GM23338 (cell line): Measurements from ENCODE around the gene CYP4F2. TPM values are rescaled to one million over a fixed set of nuclear protein-coding genes. Genes with fewer than 3 reads are reported as not detected.

Experiments used
- ATAC-seq: fragments of 200-7000 bp; cut with Tn5 transposase; 3 replicates; pipeline ENCODE4 v1.9.1; 2020
- DNase-seq: peaks from one replicate; pipeline ENCODE4 v3.0.0-alpha.2; 2015; ENCODE audit warnings: low spot score
- H2AFZ ChIP-seq: fragments of 200-600 bp; sonication (generic); 2 replicates; pipeline ENCODE4 v1.8.0; 2016; ENCODE audit warnings: antibody characterized with exemption, mild to moderate bottlenecking, moderate library complexity
- H3F3A ChIP-seq: fragments of 200-600 bp; sonication (generic); replicated peaks from 2 replicates; pipeline ENCODE4 v1.8.0; 2017; ENCODE audit warnings: antibody characterized with exemption, mixed run types, low read depth
- H3K27ac ChIP-seq: fragments of 200-600 bp; sonication (generic); 2 replicates; pipeline ENCODE4 v1.6.1; 2016; ENCODE audit warnings: low read depth
- H3K27me3 ChIP-seq: fragments of 200-600 bp; sonication (generic); 2 replicates; pipeline ENCODE4 v1.8.0; 2016; ENCODE audit warnings: mild to moderate bottlenecking, mixed run types, moderate library complexity; ENCODE audit not compliant: insufficient read depth
- H3K36me3 ChIP-seq: fragments of 200-600 bp; sonication (generic); 2 replicates; pipeline ENCODE4 v1.8.0; 2016; ENCODE audit warnings: mild to moderate bottlenecking; ENCODE audit not compliant: insufficient read depth
- H3K4me1 ChIP-seq: fragments of 200-600 bp; sonication (generic); 2 replicates; pipeline ENCODE4 v1.8.0; 2016; ENCODE audit warnings: mild to moderate bottlenecking, moderate library complexity; ENCODE audit not compliant: insufficient read depth
- H3K4me2 ChIP-seq: fragments of 200-600 bp; sonication (generic); 2 replicates; pipeline ENCODE4 v1.7.1; 2017; ENCODE audit warnings: mixed run types
- H3K4me3 ChIP-seq: fragments of 200-600 bp; sonication (generic); 2 replicates; pipeline ENCODE4 v1.6.1; 2016; ENCODE audit warnings: mixed run types
- H3K79me2 ChIP-seq: fragments of 200-600 bp; sonication (generic); replicated peaks from 2 replicates; pipeline ENCODE4 v1.8.0; 2017; ENCODE audit warnings: mild to moderate bottlenecking; ENCODE audit not compliant: insufficient read depth
- H3K9me2 ChIP-seq: fragments of 200-600 bp; sonication (generic); 2 replicates; pipeline ENCODE4 v1.8.0; 2017; ENCODE audit not compliant: insufficient read depth
- H4K20me1 ChIP-seq: fragments of 200-600 bp; sonication (generic); replicated peaks from 2 replicates; pipeline ENCODE4 v1.8.0; 2017; ENCODE audit warnings: mild to moderate bottlenecking; ENCODE audit not compliant: insufficient read depth
- H3K27ac Mint-ChIP-seq: 2 replicates; pipeline ENCODE4 v1.8.0; 2020; ENCODE audit warnings: inconsistent platforms, mild to moderate bottlenecking, moderate library complexity, mixed read lengths
- H3K27me3 Mint-ChIP-seq: 3 replicates; pipeline ENCODE4 v1.8.0; 2022; ENCODE audit warnings: low read depth, mild to moderate bottlenecking, moderate library complexity, mixed read lengths, inconsistent platforms; ENCODE audit not compliant: insufficient read depth, poor library complexity
- H3K36me3 Mint-ChIP-seq: 3 replicates; pipeline ENCODE4 v1.8.0; 2021; ENCODE audit warnings: low read depth, mild to moderate bottlenecking, inconsistent platforms, moderate library complexity, mixed read lengths
- H3K4me1 Mint-ChIP-seq: 3 replicates; pipeline ENCODE4 v1.8.0; 2020; ENCODE audit warnings: mild to moderate bottlenecking, inconsistent platforms, mixed read lengths
- H3K4me3 Mint-ChIP-seq: 3 replicates; pipeline ENCODE4 v1.8.0; 2021; ENCODE audit warnings: moderate library complexity, mild to moderate bottlenecking, inconsistent platforms, mixed read lengths
- H3K9me3 Mint-ChIP-seq: 3 replicates; pipeline ENCODE4 v1.8.0; 2020; ENCODE audit warnings: moderate library complexity, mild to moderate bottlenecking, inconsistent platforms, mixed read lengths
- EZH2phosphoT487 ChIP-seq: fragments of 200-600 bp; sonication (generic); IDR thresholded peaks from one replicate; pipeline ENCODE4 v1.8.1; 2018; ENCODE audit warnings: antibody characterized with exemption; ENCODE audit not compliant: unreplicated experiment
- JUNB ChIP-seq: IDR thresholded peaks from one replicate; pipeline ENCODE4 v1.6.1; 2016; ENCODE audit warnings: antibody characterized with exemption; ENCODE audit not compliant: unreplicated experiment
- POLR2AphosphoS5 ChIP-seq: IDR thresholded peaks from 2 replicates; pipeline ENCODE4 v1.6.1; 2016; ENCODE audit warnings: antibody characterized with exemption, low read depth
- STAT1 ChIP-seq: IDR thresholded peaks from one replicate; pipeline ENCODE4 v1.6.1; 2016; ENCODE audit warnings: antibody characterized with exemption; ENCODE audit not compliant: unreplicated experiment
- ZNF114 ChIP-seq: fragments of 250-450 bp; sonication (Bioruptor Pico); IDR thresholded peaks from 2 replicates; pipeline ENCODE4 v1.5.0; 2020; ENCODE audit warnings: mild to moderate bottlenecking, moderate library complexity
- ZNF331 ChIP-seq: fragments of 250-450 bp; sonication (Bioruptor Pico); IDR thresholded peaks from 2 replicates; pipeline ENCODE4 v1.5.0; 2020; ENCODE audit warnings: low read depth, mild to moderate bottlenecking, moderate library complexity
- ZNF462 ChIP-seq: fragments of 250-450 bp; sonication (Bioruptor Pico); IDR thresholded peaks from 2 replicates; pipeline ENCODE4 v1.5.0; 2020; ENCODE audit warnings: mild to moderate bottlenecking, moderate library complexity
- polyA plus RNA-seq: library from polyadenylated mRNA; unstranded; fragments of >200 nt; fragmentation: Nextera tagmentation; extraction: Ambion mirVana; gene quantifications from 2 replicates; pipeline ENCODE4 v1.2.1, GENCODE V29; 2016
- total RNA-seq: library from RNA; depleted of rRNA; stranded (reverse); fragments of >200 nt; shearing (Covaris generic); gene quantifications from 2 replicates; pipeline ENCODE4 v1.2.3, GENCODE V29; 2014
- TF ChIP-seq, protein P1 (sequence below): IDR thresholded peaks from 2 replicates; pipeline ENCODE4 v1.6.1; 2016; ENCODE audit warnings: antibody characterized with exemption
- TF ChIP-seq, protein P2 (sequence below), 2 experiments: fragments of 200-600 bp in 1 of 2; sonication (generic) in 1 of 2; conservative IDR thresholded peaks; 2 replicates each; pipeline versions ENCODE4 v1.5.1 to v1.6.1; 2016 to 2017; ENCODE audit warnings: antibody characterized with exemption in 2 of 2, low read depth in 2 of 2, mild to moderate bottlenecking in 2 of 2, moderate library complexity in 1 of 2

Gene CYP4F2
- total and polyA plus RNA-seq, 2 experiments from 2014 or later = not detected

DNA sequence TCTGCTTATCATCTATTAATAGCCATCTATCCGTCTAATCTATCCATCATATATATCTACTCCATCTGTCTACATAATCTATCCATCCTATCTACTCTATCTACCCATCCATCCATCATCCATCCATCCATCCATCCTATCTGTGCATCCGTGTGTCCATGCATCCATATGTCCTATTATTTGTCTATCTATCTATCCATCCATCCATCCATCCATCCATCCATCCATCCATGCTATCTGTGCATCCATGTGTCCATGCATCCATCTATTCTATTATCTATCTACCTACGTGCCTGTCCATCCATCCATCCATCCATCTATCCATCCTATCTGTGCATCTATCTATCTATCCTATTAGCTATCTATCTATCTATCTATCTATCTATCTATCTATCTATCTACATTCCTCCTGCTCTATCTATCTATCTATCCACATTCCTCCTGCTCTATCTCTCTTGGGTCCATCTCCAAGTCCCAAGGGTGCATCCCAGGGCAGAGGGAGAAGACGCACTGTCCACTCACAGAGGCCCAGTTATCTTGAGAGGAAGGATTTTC lies 1.9 kb downstream of the CYP4F2 start:
- no peak overlapping the region for H3K4me3 Mint-ChIP-seq
- no peaks in the 10 kb centered on the region for H3K36me3 ChIP-seq
- no peak overlapping the region for H3K27ac ChIP-seq
- H3K4me1 Mint-ChIP-seq = no peaks in the 10 kb centered on the region
- H4K20me1 ChIP-seq = no peaks in the 10 kb centered on the region
- H3F3A ChIP-seq = no peaks in the 10 kb centered on the region
- no peak overlapping the region for H3K4me3 ChIP-seq
- no peak overlapping the region for H3K4me2 ChIP-seq
- H3K27me3 Mint-ChIP-seq = peaks cover 8% of the 10 kb centered on the region
- H3K36me3 Mint-ChIP-seq = peaks cover 31% of the 10 kb centered on the region
- DNase-seq (no peak), ATAC-seq (no peak)
- H2AFZ ChIP-seq = no peak overlapping the region
- H3K27me3 ChIP-seq = no peaks in the 10 kb centered on the region
- no peak overlapping the region for H3K27ac Mint-ChIP-seq
- H3K9me2 ChIP-seq = no peaks in the 10 kb centered on the region
- no peaks in the 10 kb centered on the region for H3K4me1 ChIP-seq
- H3K9me3 Mint-ChIP-seq = peaks cover 90% of the 10 kb centered on the region
- TF ChIP-seq EZH2phosphoT487 (no peak), POLR2AphosphoS5 (no peak)
- no peaks in the 10 kb centered on the region for H3K79me2 ChIP-seq

- TF ChIP-seq ZNF114 (no peak), EZH2phosphoT487 (no peak), ZNF331 (CRISPR knock-in tag) (no peak), JUNB (no peak), ZNF462 (CRISPR knock-in tag) (no peak), STAT1 (no peak)
- TF ChIP-seq, protein P1, sequence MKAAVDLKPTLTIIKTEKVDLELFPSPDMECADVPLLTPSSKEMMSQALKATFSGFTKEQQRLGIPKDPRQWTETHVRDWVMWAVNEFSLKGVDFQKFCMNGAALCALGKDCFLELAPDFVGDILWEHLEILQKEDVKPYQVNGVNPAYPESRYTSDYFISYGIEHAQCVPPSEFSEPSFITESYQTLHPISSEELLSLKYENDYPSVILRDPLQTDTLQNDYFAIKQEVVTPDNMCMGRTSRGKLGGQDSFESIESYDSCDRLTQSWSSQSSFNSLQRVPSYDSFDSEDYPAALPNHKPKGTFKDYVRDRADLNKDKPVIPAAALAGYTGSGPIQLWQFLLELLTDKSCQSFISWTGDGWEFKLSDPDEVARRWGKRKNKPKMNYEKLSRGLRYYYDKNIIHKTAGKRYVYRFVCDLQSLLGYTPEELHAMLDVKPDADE = no peak
- TF ChIP-seq, protein P2, sequence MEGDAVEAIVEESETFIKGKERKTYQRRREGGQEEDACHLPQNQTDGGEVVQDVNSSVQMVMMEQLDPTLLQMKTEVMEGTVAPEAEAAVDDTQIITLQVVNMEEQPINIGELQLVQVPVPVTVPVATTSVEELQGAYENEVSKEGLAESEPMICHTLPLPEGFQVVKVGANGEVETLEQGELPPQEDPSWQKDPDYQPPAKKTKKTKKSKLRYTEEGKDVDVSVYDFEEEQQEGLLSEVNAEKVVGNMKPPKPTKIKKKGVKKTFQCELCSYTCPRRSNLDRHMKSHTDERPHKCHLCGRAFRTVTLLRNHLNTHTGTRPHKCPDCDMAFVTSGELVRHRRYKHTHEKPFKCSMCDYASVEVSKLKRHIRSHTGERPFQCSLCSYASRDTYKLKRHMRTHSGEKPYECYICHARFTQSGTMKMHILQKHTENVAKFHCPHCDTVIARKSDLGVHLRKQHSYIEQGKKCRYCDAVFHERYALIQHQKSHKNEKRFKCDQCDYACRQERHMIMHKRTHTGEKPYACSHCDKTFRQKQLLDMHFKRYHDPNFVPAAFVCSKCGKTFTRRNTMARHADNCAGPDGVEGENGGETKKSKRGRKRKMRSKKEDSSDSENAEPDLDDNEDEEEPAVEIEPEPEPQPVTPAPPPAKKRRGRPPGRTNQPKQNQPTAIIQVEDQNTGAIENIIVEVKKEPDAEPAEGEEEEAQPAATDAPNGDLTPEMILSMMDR (conservative IDR thresholded peaks at IDR 0.05; ENCODE audit: low read depth in 2 of 2) = no peak
- Mint-ChIP-seq H3K36me3 (peaks cover 25% of the 10 kb centered on the region), H3K4me3 (no peak overlapping the region), H3K9me3 (peaks cover 78% of the 10 kb centered on the region; the same call in 2 of the 3 replicates), H3K27ac (no peak overlapping the region), H3K27me3 (peaks cover 5% of the 10 kb centered on the region), H3K4me1 (no peaks in the 10 kb centered on the region)
- Histone ChIP-seq H2AFZ (no peak overlapping the region), H3K4me1 (no peaks in the 10 kb centered on the region), H3K79me2 (no peaks in the 10 kb centered on the region), H3K4me2 (no peak overlapping the region), H3K4me3 (no peak overlapping the region), H4K20me1 (no peaks in the 10 kb centered on the region), H3F3A (no peaks in the 10 kb centered on the region), H3K27me3 (no peaks in the 10 kb centered on the region), H3K36me3 (no peaks in the 10 kb centered on the region), H3K27ac (no peak overlapping the region), H3K9me2 (no peaks in the 10 kb centered on the region)
- ATAC-seq (no peak), DNase-seq (no peak)
Observed at GRCh38 chr19:15894359-15894758, 3.5 kb downstream of the CYP4F2 start.
